Non-pigmented ciliary epithelial cell (primary cell): ENCODE measurements around the gene TMTC2.

Experiments used
- DNase-seq: peaks from one replicate; pipeline ENCODE4 v3.0.0-alpha.2; 2010; ENCODE audit warnings: low read depth

TMTC2 gene

GRCh38 chr12:82682326-82682725 lies 4.4 kb upstream of the TMTC2 start:
- no peak for DNase-seq

- no peak for DNase-seq
Observed at GRCh38 chr12:82682851-82683261, 3.9 kb upstream of the TMTC2 start.

- DNase-seq, result peak; percentile 72
Observed at GRCh38 chr12:82685790-82686167, 927 bp upstream of the TMTC2 start.

- no peak for DNase-seq
Observed at GRCh38 chr12:82687021-82688011, 610 bp downstream of the TMTC2 start.

- DNase-seq, result no peak
Observed at GRCh38 chr12:82688035-82688501, 1.4 kb downstream of the TMTC2 start.

GRCh38 chr12:82688596-82688995 lies 1.9 kb downstream of the TMTC2 start:
- DNase-seq, result no peak

- DNase-seq, result no peak
Observed at GRCh38 chr12:82690006-82690405, 3.3 kb downstream of the TMTC2 start.

- no peak for DNase-seq
Observed at GRCh38 chr12:82691513-82691912, 4.8 kb downstream of the TMTC2 start.

- DNase-seq, result no peak
Observed at GRCh38 chr12:82694276-82694675, 7.6 kb downstream of the TMTC2 start.

- no peak for DNase-seq
Observed at GRCh38 chr12:82694970-82695369, 8.3 kb downstream of the TMTC2 start.

GRCh38 chr12:82695531-82695930 lies 8.8 kb downstream of the TMTC2 start:
- DNase-seq, result no peak

GRCh38 chr12:82696543-82696942 lies 9.8 kb downstream of the TMTC2 start:
- DNase-seq, result no peak

- DNase-seq, result no peak
Observed at GRCh38 chr12:82698708-82699564, 12.2 kb downstream of the TMTC2 start.

- no peak for DNase-seq
Observed at GRCh38 chr12:82705774-82706173, 19.1 kb downstream of the TMTC2 start.

GRCh38 chr12:82708061-82708879 lies 21.6 kb downstream of the TMTC2 start:
- no peak for DNase-seq

- DNase-seq, result no peak
Observed at GRCh38 chr12:82709794-82710355, 23.2 kb downstream of the TMTC2 start.

GRCh38 chr12:82710741-82711140 lies 24.0 kb downstream of the TMTC2 start:
- no peak for DNase-seq

- DNase-seq, result no peak
Observed at GRCh38 chr12:82714427-82714826, 27.7 kb downstream of the TMTC2 start.

- DNase-seq, result no peak
Observed at GRCh38 chr12:82721726-82722125, 35.0 kb downstream of the TMTC2 start.

GRCh38 chr12:82723093-82723492 lies 36.4 kb downstream of the TMTC2 start:
- no peak for DNase-seq

- DNase-seq, result no peak
Observed at GRCh38 chr12:82723891-82724290, 37.2 kb downstream of the TMTC2 start.

- no peak for DNase-seq
Observed at GRCh38 chr12:82725741-82726140, 39.0 kb downstream of the TMTC2 start.
